GM19099 (cell line): ENCODE measurements around the gene MVD.

Experiments used
- POLR2A ChIP-seq: IDR thresholded peaks from 3 replicates; pipeline ENCODE4 v1.6.1; 2011; ENCODE audit warnings: low read depth; ENCODE audit not compliant: insufficient read length; ENCODE audit errors: extremely low read depth

The MVD gene

DNA sequence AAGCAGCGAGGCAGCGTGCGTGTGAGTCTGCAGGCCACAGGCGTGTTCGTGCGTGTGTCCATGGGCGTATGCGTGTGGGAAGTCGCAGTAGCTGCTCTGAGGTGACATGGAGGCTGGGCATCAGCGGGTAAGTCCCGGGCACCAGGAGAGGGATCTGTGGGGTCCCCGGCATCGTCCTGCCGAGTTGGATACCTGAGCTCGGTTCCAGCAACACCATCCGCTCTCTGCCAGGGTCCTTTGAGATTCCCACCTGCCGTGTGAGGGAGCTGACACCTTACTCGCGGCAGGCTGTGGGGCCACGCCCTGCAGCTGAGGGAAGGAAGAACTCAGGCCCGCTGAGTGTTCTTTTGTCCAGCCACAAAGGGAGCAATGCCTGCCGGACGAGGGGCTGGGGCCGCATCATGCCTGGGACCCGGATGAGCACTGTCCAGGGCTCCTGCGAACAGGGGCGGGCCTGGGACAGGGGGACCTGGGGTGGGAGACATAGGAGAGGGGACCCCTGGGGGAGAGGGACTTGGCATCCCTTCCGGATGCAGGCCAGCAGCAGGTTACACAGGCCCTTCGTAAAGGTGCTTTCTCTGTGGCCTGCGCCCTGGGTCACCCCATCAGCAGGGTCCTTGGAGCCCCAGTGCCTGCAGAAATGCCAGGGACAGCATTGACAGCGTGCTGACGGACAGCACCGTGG lies 28.4 kb upstream of the MVD start:
- no peak for TF ChIP-seq POLR2A

DNA sequence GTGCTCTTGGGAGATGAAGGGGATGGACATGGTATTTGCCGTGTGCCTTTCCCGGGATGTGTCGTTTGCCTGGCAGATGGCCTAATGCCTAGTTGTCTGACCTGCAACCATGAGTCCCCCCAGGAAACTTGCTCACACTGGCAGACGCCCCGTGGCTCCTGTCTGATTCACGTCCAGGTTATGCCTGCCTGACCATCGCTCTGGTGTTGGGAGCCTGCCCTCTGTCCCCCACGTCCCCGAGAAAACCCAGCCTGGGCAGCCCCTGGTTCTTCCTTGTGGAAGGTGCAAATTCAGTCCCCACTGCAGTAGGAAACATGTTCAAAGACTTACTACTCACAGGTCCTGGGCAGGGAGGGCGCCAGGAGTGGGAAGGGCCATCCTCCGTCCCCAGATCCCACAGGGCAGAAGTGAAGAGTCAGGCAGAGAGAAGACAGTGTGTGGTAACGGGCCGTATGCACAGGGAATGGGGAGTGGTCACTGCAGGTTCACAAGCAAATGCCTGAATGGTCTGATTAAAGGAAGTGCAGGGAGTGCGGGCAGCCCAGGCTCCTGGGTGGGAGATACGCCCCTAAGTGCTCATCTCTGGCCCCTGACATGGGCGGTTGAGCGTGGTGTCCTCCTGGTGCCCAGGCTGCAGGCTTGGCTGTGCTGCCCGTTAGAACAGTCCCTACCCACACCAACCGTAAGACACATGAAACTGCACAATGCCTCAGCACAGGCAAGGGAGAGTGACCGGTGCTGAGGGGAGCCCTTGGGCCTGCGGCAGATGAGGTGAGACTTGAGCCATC lies 27.6 kb upstream of the MVD start:
- TF ChIP-seq POLR2A: no peak

DNA sequence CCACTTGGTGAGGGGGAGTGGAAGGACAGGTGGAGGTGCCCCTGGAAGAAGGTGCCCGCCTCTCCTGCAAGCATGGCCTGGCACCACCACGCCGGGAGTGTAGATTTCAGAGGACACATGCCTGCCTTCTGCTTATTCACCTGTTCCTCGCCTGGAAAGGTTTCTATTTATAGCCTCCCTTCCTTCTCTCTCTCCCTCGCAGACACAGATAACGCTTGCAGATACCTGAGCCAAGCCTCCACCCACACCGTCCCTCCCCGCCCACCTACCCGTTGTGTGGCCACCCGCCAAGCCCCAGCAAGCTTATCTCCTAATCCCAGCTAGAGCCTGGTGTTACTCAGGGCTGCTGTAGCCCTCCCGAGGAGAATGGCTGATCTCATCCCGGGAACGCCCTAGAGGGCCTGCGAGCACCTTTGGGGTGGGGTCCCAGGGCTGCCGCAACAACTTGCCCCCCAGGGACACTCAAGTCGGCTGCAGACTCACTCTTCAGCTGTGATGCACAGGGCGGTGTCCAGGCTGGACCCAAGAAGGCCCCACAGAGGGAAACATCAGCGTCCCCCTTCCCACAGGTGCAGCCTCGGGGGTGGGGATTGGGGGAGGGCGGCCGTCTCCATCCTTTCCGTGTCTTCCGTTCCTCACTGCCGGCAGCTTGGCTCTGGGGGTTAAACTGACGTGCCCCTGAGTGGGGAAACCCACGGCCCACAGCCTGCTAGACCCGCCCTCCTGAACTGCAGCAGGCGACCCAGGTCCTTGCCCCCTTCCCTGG lies 25.3 kb upstream of the MVD start:
- TF ChIP-seq POLR2A: no peak

DNA sequence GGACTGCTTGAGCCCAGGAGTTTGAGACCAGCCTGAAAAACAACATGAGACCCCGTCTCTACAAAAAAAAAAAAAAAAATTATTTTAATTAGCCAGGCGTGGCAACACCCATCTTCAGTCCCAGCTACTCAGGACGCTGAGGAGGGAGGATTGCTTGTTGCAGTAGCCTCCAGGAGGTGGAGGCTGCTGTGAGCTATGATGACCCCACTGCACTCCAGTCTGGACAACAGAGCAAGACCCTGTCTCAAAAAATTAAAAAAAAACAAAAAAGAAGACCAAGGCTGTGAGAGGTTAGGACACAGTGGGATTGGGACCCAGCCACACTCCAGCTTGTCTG lies 24.8 kb upstream of the MVD start:
- TF ChIP-seq POLR2A: no peak

DNA sequence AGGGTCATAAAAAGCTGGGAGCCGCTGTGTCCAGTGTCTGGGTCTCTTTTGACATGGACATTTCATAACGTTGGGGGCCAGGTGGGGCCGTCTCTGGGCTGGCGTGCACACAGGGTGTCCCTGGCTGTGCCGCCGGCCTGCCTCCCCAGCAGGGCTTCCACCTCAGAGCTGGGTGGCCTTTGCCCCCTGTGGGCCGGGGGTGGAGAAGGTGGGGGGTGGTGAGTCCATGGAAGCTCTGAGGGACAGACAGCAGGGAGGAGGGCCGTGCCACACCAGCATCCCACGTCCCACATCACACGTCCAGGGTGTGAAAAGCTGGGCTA lies 24.3 kb upstream of the MVD start:
- no peak for TF ChIP-seq POLR2A

DNA sequence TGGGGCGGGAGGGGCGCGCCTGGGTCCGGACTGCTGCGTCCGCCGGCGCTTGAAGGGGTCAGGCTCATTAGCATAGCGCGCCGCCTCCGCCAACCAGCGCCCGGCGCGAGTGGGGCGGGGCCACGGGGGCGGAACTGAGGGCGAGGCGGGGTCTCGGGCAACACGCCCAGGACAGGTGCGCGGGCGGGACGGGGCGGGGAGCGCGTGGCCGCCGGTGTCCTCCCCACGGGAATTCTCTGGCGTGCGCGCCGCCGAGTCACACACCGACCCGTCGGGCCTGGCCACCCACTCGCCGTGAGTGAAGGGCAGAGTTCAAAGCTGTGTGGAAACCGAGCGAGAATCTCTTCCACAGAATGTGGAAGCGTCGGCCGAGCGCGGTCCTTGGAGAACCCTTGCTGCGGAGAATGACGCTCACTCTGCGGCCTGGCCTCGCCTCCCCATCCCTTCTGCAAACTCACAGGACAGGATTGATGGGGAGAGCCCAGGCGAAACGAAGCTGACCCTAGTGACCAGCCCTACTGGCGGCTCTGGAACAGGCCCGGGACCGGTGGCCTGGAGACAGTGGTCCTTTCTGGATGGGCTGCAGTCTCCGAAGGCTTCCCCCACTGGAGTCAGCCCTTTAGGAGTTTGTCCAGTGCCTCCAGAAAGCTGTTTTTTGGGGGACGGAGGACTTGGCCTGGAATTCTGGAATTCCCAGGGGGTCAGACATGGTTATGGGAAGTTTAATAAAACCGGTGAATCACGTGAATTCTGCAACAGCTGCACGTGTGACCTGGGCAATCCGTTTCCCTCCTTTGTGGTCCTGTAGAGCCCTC lies 23.8 kb upstream of the MVD start, which contains the start of gene SNAI3:
SNAI3 (minus strand) TSS at position 69 of the 815 bp plus-strand sequence. CDS start 101 bp downstream, outside the sequence.
- TF ChIP-seq POLR2A: no peak

DNA sequence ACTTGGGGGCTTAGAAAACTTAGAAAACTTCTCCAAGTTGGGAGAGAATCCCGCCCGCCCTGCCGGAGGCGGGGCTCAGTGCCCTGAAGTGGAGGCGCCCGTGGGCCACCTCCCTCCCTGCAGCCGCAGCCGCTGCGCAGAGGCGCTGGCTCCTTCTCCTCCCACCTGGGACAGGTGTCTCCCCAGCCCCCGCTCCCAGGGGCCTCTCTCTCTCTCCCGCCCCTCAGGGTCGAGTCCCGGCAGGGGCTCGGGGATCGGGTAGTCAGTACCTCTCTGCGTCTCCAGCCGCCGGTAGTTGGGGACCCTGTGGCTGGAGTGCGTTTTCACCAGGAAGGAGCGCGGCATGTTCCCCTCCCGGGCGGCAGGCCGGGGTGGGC lies 23.2 kb upstream of the MVD start:
- TF ChIP-seq POLR2A: no peak

DNA sequence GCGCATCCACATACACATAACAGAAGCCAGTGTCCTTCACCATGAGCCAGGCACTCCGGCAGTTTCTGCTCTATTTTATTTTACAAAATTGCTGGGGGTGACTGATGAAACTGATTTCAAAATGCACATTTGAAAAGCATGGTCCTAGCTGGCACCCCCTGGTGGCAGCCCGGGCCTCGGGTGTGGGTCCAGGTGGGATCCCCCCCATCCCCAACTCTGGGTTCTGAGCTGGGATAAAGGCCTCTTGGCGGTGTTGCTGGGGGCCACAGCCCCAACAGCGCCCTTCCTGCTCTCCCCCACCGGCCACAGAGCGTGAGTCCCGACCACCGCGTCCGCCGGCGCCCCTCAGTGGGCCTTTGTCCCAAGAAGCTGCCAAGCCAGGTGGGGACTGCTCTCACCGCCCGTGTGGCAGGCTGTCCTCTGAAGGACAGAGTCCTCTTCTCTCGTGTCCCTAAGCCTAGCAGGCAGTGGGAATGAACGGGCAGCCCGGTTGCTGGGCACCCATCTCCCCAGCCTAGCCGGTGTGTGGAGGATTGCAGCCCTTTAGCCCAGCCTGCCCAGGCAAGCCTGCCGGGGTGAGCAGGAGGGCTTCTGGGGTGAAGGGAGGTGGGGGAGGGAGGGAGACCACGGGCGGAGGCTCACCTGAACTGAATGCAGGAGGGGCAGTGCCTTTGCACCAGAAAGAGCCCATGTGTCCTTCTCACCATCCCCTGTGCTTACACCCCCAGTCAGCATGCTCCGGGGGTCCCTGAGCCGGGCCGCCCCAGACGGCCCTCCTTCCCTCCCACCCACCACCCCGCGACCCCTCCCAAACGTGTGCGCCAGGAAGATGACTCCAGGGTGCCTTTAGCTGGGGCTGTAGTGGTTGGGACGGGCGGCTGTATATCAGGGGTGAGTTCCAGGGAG lies 22.5 kb upstream of the MVD start:
- no peak for TF ChIP-seq POLR2A

DNA sequence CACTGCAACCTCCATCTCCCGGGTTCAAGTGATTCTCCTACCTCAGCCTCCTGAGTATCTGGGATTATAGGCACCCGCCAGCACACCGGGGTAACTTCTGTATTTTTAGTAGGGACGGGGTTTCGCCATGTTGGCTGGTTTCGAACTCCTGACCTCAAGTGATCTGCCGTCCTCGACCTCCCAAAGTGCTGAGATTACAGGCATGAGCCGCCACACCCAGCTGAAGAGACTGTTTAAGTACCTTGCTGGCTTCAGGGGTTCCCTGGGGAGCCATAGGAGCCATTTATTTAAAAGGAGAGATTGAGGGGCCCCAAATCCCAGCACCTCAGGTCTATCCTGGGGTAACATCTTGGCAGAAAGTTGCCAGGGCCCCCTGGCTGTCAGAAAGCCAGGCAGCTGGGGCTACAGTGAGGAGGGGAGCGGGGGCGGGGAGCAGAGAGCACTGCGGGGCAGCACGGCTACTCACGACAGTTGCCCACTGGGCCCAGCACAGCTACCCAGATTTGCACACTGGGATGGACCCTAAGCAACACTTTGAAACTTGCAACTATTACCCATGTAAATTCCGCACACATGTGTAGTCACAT lies 21.8 kb upstream of the MVD start:
- no peak for TF ChIP-seq POLR2A

DNA sequence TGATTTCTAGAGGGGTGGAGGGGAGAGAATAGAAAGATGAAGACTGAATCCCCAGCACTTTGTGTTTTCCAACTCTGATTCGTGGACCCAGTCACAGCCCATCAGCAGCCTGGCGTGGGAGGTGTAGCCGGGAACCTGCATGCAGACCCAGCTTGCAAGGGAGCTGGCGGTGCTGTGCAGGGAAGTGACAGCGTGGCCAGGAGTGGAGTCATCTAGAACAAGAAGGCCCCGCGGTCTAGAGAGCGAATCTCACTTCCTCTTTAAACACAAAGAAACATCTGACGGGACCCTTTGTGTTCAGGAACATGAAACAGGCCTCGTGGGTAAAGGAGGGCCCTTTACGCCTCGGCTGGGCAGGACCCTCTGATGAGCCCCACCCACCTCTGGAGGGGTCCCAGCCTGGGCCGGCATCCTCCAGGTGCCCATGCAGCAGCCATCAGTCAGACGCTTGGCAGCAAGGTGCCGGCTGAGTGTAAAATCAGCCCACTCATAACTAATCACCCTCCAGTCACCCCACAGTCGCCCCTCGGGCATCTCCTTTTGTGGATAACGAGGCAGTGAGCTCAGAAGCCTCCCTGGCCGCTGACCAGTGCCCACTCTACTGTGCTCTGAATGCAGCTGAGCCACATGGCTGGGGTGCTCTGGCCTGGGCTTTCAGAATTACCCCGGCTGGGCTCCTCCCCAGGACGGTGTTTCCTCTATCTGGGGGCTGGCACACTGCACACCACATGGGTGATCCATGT lies 19.0 kb upstream of the MVD start:
- TF ChIP-seq POLR2A: peak; percentile 67

DNA sequence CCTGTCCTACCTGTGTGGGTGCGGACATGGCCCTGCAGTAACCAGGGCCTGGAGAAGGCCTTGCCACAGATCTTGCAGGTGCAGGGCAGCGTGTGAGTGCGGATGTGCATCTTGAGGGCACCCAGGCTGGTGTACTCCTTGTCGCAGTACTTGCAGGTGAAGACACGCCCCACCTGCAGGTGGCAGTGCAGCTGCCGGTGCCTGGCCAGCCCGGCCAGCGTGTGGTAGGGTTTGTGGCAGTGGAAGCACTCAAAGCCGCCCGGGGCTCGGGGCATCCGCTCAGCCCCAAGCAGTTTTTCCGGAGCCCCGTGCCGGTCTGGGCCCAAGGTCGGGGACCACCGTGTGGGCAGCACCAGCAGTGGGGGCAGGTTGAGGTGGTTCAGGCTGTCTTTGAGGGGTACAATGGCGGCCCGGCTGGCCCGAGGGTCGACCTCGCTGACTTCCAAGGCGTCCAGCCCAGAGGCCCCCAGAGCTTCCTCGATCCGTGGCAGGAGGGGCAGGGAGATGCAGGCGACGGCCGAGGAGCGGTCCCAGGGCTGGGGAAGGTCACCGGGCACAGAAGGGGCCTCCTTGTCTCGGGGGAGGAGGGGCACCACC lies 18.3 kb upstream of the MVD start:
- TF ChIP-seq POLR2A: no peak

DNA sequence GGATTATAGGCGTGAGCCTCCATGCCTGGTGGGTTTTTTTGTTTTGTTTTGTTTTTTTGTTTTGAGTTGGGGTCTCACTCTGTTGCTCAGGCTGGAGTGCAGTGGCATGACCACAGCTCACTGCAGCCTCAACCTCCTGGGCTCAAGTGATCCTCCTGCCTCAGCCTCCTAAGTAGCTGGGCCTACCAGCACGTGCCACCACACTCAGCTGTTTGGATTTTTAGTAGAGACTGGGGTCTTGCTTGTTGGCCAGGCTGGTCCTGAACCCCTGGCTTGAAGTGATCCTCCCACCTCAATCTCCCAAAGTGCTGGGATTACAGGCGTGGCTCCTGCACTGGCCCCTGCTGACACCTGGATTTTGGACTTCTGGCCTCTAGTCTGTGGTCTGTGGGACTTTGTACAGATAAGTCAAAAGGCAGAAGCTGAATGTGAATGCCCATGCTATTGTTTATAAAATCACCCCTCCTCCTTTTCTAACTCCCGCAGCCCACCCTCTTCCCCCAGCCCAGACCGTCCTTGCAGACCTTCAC lies 17.7 kb upstream of the MVD start:
- no peak for TF ChIP-seq POLR2A
